ENCODE data around the gene ABLIM3.

GRCh38 chr5:149239917-149240316 is 98.6 kb downstream of the ABLIM3 start:
- TF ChIP-seq ZNF274 (IDR thresholded peaks at IDR 0.05; ENCODE audit: low read depth, low read length) (no peak), SUZ12 (IDR thresholded peaks at IDR 0.05; ENCODE audit: extremely low read depth, insufficient read depth, insufficient read length) (no peak), YY1 (IDR thresholded peaks at IDR 0.05; ENCODE audit: insufficient read depth, insufficient read length) (no peak)
